BJ (cell line): Measurements from ENCODE around the gene PRDM10. TPM values are rescaled to one million over a fixed set of nuclear protein-coding genes. Genes with fewer than 3 reads are reported as not detected.
A peak's percentile ranks its signal among the peaks of the same experiment; 100 is the strongest.

Experiments
- CTCF ChIA-PET: fragments of 350-600 bp; formaldehyde crosslinking; extraction: SDS; loops from one replicate; lab custom pipeline; 2021; ENCODE audit warnings: antibody characterized with exemption, inconsistent platforms; lab: Yijun Ruan, JAX
- POLR2A ChIA-PET: fragments of 300-600 bp; sonication (Branson Sonifier 250); formaldehyde crosslinking; extraction: SDS; loops from one replicate; lab custom pipeline; 2021; ENCODE audit warnings: antibody characterized with exemption; lab: Charles Lee
- DNase-seq: peaks from one replicate; pipeline ENCODE4 v3.0.0-alpha.2; 2011; ENCODE audit warnings: low read depth
- H3K27me3 ChIP-seq: 2 replicates; pipeline ENCODE4 v1.6.0; 2011; ENCODE audit warnings: low read length; ENCODE audit not compliant: control insufficient read depth, insufficient read depth
- H3K36me3 ChIP-seq: 2 replicates; pipeline ENCODE4 v1.5.1; 2011; ENCODE audit warnings: low read length; ENCODE audit not compliant: control insufficient read depth, insufficient read depth
- H3K4me3 ChIP-seq: 2 replicates; pipeline ENCODE4 v1.5.1; 2011; ENCODE audit warnings: low read depth, mild to moderate bottlenecking, control low read depth, low read length
- polyA plus RNA-seq: library from polyadenylated mRNA; depleted of rRNA; stranded (reverse); fragments of >200 nt; gene quantifications from 2 replicates; pipeline ENCODE4 v1.2.3, GENCODE V29; 2011
- TF ChIP-seq, protein P1 (sequence below): IDR thresholded peaks from 2 replicates; pipeline ENCODE4 v1.5.1; 2011; ENCODE audit warnings: low read depth, mild to moderate bottlenecking, control low read depth, inconsistent platforms, low read length, moderate library complexity; ENCODE audit not compliant: insufficient read depth

Gene PRDM10
- polyA plus RNA-seq, 1 experiment = 5.5 TPM

DNA sequence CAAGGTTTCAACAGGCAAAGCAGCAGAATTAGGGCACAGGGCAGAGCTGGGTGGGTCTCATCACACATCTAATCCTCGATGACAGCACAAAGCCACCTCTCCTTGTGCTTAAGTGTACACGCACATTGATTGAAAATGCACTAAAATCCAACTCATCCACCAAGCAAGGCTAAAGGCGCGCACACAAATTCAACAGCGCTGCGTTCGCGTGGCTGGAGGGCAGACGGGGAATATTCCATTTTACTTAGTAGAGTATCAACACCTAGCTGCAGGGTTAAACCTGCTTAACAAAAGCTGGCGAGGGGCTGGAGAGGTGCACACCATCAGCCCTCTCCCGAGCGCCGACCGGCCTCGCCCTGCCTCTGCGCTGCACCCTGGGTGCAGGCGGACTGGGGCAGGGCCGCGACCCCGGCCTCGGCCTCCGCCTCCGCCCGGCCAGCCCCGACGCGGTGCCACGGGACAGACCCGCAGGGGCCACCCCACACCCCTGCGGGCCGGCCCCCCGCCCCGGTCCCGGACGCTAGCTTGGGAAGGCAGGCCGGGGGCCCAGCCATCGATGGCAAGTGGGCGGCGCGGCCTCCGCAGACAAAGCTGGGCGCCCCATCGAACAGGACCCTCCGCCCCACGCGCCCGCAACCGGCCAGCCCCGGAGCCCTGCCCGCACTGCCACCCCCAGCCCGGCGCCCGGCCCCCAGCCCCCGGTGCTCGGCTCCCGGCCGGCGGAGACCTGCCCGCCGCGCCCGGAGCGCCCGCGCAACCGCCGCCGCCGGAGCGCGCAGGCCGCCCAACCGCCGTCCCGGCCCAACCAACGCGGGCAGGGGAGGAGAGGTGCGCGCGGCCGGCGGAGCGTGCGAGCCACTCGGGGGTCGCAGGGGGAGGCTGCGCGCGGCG, 929 bp downstream of the PRDM10 start:
- H3K4me3 ChIP-seq = peak overlapping the region; percentile 71
- no peaks in the 10 kb centered on the region for H3K27me3 ChIP-seq
- TF ChIP-seq, protein P1, sequence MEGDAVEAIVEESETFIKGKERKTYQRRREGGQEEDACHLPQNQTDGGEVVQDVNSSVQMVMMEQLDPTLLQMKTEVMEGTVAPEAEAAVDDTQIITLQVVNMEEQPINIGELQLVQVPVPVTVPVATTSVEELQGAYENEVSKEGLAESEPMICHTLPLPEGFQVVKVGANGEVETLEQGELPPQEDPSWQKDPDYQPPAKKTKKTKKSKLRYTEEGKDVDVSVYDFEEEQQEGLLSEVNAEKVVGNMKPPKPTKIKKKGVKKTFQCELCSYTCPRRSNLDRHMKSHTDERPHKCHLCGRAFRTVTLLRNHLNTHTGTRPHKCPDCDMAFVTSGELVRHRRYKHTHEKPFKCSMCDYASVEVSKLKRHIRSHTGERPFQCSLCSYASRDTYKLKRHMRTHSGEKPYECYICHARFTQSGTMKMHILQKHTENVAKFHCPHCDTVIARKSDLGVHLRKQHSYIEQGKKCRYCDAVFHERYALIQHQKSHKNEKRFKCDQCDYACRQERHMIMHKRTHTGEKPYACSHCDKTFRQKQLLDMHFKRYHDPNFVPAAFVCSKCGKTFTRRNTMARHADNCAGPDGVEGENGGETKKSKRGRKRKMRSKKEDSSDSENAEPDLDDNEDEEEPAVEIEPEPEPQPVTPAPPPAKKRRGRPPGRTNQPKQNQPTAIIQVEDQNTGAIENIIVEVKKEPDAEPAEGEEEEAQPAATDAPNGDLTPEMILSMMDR = no peak
- ChIA-PET POLR2A (interaction anchor here (0.6 kb wide), 1 partner anchor 131 kb away, joined by 3 read pairs; no protein-coding TSS in a partner anchor), CTCF (interaction anchor here (0.6 kb wide), 1 partner anchor 36 kb away, joined by 3 read pairs; no protein-coding TSS in a partner anchor)
- no peaks in the 10 kb centered on the region for H3K36me3 ChIP-seq
- no peak for DNase-seq

DNA sequence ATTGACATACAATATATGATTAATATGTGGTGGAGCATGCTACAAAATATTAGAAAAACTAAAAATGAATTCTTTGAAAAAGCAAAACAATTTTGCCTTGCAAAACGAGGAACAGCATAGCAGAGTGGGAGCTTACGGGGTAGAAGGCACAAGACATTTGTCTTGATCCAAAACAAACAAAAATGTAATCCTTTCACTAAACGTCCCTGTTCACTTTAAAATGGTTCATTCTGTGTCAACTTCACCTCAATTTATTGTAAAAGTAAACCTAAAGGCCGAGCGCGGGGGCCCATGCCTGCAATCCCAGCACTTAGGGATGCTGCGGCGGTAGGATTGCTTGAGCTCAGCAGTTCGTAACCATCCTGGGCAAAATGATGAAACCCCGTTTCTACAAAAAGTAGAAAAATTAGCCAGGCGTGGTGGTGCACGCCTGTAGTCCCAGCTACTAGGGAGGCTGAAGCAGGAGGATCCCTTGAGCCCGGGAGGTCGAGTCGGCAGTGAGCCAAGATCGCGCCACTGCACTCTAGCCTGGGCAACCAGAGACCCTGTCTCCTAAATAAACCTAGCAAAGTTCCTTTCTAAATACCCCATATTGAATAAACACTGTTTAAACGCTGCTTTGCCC, 2.0 kb downstream of the PRDM10 start:
- ChIA-PET POLR2A (no interaction called here), CTCF (no interaction called here)
- Histone ChIP-seq H3K36me3 (no peaks in the 10 kb centered on the region), H3K27me3 (no peaks in the 10 kb centered on the region), H3K4me3 (no peak overlapping the region; the same call in 1 of the 2 replicates)
- TF ChIP-seq, protein P1 = no peak
- no peak for DNase-seq

DNA sequence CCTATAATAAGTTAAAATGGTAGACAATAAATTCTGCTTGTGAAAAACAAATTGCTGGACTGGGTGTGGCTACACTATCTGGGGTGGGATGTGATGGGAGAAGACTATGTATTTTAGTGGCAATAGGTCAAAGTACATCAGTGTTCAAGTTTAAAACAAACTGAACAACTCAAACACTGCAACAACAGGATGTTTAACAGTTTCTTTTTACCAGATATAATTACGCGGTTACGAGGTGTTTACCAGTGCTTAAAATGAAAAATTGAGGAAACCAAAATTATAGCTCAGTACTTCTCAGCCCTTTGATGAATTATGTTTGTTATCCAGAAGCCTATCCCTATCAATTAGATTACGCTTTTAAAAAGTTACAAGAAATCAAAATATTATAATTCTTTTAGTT, 3.2 kb downstream of the PRDM10 start:
- no peaks in the 10 kb centered on the region for H3K27me3 ChIP-seq
- TF ChIP-seq, protein P1 = no peak
- no peak for DNase-seq
- POLR2A ChIA-PET = no interaction called here
- CTCF ChIA-PET = no interaction called here
- no peaks in the 10 kb centered on the region for H3K36me3 ChIP-seq
- H3K4me3 ChIP-seq = no peak overlapping the region

DNA sequence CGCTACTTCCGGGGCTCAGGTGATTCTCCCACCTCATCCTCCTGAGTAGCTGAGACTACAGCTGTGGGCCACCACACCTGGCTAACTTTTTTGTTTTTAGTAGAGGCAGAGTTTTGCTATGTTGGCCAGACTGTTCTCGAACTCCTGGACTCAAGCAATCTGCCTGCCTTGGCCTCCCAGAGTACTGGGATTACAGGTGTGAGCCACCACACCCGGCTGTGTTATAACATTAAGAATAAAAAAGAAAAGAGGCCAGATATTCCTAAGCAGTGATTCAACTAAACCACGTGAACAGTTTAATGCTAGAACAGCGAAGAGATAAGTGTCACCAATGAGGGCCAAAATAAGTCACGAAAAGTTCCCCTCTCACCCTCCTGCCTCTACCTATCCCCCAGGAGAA, 3.7 kb downstream of the PRDM10 start:
- DNase-seq = no peak
- Histone ChIP-seq H3K4me3 (no peak overlapping the region), H3K36me3 (no peaks in the 10 kb centered on the region), H3K27me3 (no peaks in the 10 kb centered on the region)
- TF ChIP-seq, protein P1 = no peak
- POLR2A ChIA-PET = no interaction called here
- CTCF ChIA-PET = no interaction called here

DNA sequence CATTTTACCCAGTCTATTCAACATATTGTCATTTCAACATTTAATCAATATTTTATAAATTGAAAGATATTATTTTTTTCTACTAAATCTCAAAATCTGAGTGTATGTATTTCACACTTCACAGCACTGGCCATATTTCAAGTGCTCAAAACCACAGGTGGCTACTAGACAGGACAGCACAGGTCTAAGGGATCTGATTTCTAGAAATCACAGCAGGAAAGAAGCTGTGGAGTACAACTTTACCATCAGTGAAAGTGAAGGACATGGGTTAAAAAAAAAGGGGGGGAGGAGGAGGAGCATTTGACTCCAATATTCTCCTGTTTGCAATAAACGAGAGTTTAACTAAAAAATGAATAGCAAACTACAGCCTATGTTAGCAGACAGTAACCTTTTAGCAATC, 4.5 kb downstream of the PRDM10 start:
- H3K36me3 ChIP-seq = no peaks in the 10 kb centered on the region
- H3K27me3 ChIP-seq = no peaks in the 10 kb centered on the region
- no peak for DNase-seq
- CTCF ChIA-PET = interaction anchor here (1.3 kb wide), 1 partner anchor 126 kb away, joined by 3 read pairs; no protein-coding TSS in a partner anchor
- no peak overlapping the region for H3K4me3 ChIP-seq
- TF ChIP-seq, protein P1 = no peak
- POLR2A ChIA-PET = no interaction called here
